GM18868 (cell line): ENCODE measurements around the gene CHGA.

Experiments
- ATAC-seq: cut with Tn5 transposase; IDR thresholded peaks from one replicate; pipeline ENCODE4 v1.9.1; 2021; ENCODE audit warnings: mild to moderate bottlenecking, moderate library complexity; ENCODE audit not compliant: unreplicated experiment

CHGA gene

GRCh38 chr14:92942976-92943710, 20.2 kb downstream of the CHGA start:
- no peak for ATAC-seq

GRCh38 chr14:92943855-92944570, 21.1 kb downstream of the CHGA start:
- no peak for ATAC-seq

GRCh38 chr14:92944976-92945375, 22.0 kb downstream of the CHGA start:
- ATAC-seq: no peak

- ATAC-seq: no peak
These were observed 22.6 kb downstream of the CHGA start for GRCh38 chr14:92945544-92945943.

GRCh38 chr14:92945959-92946846, 23.3 kb downstream of the CHGA start:
- ATAC-seq: no peak

GRCh38 chr14:92946847-92947545, 24.0 kb downstream of the CHGA start:
- no peak for ATAC-seq

- ATAC-seq: no peak
These were observed 25.7 kb downstream of the CHGA start for GRCh38 chr14:92948647-92949046.

GRCh38 chr14:92949496-92950192, 26.7 kb downstream of the CHGA start:
- ATAC-seq: no peak

GRCh38 chr14:92950193-92950540, 27.2 kb downstream of the CHGA start:
- ATAC-seq: no peak

- ATAC-seq: no peak
These were observed 27.8 kb downstream of the CHGA start for GRCh38 chr14:92950773-92951172.

- ATAC-seq: no peak
These were observed 28.3 kb downstream of the CHGA start for GRCh38 chr14:92951261-92951660.

- ATAC-seq: peak; percentile 88
These were observed 29.0 kb downstream of the CHGA start for GRCh38 chr14:92951912-92952471.

GRCh38 chr14:92952481-92953298, 29.7 kb downstream of the CHGA start:
- ATAC-seq: no peak

GRCh38 chr14:92953526-92953925, 30.6 kb downstream of the CHGA start:
- no peak for ATAC-seq

- no peak for ATAC-seq
These were observed 32.0 kb downstream of the CHGA start for GRCh38 chr14:92954933-92955332.

- ATAC-seq: no peak
These were observed 32.4 kb downstream of the CHGA start for GRCh38 chr14:92955381-92955780.

GRCh38 chr14:92956961-92957360, 34.0 kb downstream of the CHGA start:
- no peak for ATAC-seq

GRCh38 chr14:92958373-92959188, 35.6 kb downstream of the CHGA start:
- no peak for ATAC-seq
